Stimulated activated CD4-positive, alpha-beta T cell treated with anti-CD3 and anti-CD28 coated beads, Interleukin-2, amount 100 ng/mL, for 4 hours (primary cell): Measurements from ENCODE around the gene PAK1.
"Not testable (repeated sequence)": the region's sequence is repeated elsewhere in the genome, so short reads cannot be mapped to it uniquely, and the experiment has no call there.

Experiments
- DNase-seq: peaks from one replicate; pipeline ENCODE4 v3.0.0-alpha.2; 2020; ENCODE audit warnings: low read depth

PAK1 gene

DNA sequence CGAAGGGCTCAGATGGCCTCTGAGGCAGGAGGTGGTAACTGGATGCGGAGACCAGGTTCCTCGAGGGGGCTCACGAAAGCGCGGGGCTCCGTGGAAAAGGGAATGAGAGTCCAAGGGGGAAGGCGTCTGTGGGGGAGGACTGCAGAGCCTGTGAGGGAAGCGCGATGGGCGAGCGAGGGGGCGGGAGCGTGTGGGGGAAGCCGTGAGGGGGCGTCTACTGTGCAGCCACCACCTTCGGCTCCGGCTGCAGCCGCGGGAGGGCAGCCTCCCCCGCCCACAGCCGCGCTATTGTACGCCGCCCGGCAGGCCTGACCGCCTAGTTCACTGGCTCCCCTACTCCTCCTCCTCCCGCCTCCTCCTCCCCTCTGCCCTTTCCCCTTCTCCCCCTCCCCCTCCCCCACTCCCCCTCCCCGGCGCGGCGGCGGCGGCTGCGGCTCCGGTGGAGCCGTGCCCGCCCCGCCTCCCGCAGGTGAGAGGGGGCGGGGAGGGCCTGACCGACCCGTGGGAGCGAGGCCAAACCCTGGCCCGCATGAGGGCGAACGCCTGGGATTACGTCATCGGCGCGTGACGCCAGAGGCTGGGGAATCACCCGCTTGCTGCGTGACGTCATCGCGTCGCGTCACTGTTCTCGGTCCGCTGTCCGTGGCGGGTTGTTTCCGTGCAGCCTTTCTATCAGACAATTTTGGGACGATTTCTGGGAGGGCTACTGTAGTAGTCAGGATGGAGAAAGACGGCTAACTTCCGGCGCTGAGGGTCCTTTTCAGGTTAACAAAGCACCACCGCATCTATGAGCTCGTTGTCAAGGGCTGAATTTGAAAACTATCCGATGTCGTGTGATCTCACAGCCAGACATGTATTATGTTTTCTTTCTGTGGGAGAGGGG lies at the start of gene PAK1:
PAK1 (minus strand) TSS at position 294 of the 883 bp plus-strand sequence. CDS start 81,574 bp downstream, outside the sequence.
- DNase-seq: peak; percentile 87

DNA sequence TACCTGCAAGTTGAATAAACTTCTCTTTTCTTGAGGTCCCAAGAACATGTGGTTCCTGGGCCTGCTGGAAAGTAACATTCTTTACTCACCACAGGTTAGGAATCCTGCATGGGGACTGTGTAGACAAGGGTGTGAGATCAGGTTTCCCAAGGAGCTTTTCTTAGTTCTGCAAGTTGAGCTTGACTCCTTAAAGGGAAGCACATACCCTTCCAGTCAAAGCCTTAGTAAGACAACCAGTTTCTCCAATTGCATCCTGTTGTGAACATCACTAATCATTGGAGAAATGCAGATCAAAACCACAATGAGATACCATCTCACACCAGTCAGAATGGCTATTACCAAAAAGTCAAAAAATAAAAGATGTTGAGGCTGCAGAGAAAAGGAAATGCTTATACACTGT lies 48.3 kb upstream of the PAK1 start:
- DNase-seq: no peak

DNA sequence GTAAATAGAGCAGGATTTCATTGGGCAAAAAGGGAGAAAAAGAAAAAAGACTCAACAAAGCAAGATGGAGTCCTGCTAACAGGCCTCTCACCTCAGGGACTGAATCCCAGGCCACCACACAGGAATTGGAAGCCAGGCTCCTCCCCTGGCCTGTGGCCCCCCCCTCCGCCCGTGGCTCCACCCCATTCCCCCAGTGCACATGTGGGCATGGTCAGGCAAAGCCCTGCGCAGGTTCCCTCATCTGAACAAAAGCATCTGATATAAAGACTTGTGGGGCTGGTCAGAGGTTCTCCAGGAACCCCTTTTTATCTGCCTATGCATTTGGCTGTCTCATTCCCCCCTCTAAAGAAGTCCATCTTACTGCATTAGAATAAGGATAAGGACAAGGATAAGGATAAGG lies 46.0 kb upstream of the PAK1 start:
- no peak for DNase-seq

DNA sequence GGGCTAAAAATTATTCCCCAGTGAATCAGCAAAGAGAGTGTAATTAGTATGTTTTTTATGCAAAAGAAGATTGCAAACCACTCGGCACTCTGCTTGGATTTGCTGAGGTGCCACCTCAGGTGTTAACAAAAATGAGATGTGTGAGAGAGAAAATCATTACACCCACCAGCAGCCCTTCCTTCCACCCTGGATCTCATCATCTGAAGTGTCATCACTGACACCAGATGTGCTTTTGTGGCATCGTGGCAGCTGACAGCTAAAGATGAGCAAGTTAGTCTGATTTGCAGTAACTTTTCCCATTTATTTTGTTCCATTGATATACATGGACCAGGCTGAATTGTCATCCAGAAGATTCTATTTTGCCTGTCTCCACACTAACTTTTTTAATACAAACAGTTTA lies 44.6 kb upstream of the PAK1 start:
- DNase-seq: no peak

DNA sequence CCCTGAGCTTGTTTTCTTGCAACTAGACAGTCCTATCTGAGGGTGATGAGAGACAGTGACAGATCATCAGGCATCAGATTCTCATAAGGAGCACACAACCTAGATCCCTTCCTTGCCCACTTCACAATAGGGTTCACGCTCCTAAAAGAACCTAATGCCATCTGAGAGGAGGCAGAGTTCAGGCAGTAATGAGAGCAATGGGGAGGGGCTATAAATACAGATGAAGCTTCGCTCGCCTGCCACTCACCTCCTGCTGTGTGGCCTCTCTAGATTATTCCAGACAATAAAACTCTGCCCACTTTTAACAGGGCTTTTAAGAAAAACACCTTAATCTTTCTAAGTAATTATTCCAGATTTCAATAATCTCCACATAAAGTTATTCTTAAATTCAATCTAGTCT lies 43.9 kb upstream of the PAK1 start:
- no peak for DNase-seq

DNA sequence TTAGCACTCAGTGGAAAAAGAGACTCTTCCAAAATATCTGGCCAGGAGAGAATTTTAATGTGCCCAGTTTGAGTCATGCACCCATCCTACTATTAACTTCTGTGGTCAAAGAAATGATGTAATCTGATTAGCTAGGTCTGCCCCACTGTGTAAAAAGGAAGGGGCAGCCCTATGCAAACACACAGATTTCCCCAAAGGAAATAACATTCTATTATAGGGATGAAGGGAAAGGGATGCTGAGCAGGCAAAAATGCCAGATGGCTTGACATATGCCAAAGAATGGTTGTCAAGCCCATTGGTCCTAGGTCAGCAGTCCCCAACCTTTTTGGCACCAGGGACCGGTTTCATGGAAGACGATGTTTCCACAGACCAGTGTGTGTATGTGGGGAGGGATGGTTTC lies 43.3 kb upstream of the PAK1 start:
- DNase-seq: no peak

DNA sequence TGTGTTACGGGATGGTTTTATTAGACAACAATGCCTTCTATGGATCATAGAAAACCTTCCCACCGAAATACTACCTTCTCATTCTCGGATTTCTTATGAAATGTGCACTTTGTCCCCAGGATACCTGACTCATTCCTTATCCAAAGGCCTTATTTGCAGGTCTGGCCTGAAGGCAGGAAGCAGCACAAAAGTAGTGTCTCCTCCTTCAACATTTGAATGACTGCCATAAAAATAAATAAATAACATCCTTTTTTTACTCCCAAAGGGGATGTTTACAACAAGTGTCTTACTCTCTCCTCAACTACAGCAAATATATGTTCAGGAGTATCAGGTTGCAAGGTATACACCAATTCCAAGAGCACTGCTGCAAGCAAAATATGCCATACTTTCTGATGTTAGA lies 41.6 kb upstream of the PAK1 start:
- DNase-seq: no peak

DNA sequence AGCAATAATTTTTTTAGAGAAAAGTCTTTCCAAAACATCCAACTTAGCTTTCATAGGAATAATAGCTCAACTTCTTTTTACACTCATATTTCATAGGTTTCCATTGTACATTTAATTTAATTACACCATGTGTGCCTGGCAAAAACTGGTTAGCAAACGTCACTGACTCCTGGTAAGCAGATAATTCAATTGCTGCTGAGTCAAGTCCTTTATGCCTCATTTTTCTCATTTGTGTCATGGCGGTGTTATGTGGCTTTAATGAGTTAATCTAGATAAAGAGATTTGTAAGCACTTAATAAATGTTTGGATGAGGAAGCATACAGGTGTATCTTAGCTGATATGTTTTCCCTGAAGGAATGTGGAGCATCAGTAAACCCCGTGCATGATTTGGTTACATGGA lies 41.2 kb upstream of the PAK1 start:
- DNase-seq: no peak

DNA sequence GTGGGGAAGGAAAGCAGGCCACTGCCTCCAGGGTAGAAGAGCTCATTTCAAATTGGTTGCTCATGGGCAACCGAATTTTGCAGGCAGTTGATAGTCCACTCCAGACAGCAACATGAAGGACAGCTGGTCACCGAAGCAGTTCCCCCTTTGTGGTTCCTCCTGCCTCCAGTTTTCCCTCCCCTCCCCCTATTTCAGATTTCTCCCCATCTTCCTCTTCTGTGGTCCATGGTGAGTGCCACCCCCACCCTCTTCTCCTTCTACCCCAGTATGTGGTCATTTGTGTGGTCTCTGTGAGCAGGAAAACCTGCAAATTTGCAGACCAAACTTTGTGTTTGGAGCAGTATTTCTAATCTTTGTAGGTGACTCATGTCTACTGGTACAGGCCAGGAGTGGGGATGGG lies 38.2 kb upstream of the PAK1 start:
- DNase-seq: no peak

DNA sequence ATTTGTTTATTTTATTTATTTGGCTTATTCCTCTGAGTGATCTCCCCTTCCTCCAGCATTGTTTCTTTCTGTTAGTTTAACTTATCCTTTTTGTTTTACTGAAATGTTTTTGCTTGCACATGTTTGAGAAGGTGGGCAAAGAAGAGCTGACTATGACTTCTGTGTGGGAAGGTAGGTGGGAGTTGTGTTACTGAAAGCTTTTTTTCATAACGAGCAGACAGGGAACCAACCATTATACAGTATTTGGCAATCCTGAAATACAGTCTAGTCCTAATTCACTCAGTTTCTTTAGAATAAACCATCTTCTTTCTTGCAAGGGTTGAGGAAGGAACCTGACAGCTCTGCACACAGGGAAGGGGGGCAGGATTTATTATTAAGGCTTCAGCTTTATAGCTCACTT lies 37.0 kb upstream of the PAK1 start:
- DNase-seq: no peak

DNA sequence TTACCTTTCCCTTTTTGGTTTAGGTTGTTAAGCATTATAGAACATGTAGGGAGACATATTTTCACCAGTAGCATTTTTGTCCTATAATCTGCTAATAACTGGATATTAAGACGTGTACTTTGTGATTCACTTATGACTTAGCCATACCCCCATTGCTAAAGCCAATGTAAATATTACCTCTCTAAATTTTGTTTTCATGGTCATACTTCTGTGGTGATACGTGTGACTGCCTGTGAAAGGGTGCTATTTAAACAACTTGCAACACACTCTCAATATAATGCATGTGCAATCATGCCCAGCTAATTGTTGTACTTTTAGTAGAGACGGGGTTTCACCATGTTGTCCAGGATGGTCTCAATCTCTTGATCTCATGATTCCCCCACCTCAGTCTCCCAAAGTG lies 36.2 kb upstream of the PAK1 start:
- no peak for DNase-seq

DNA sequence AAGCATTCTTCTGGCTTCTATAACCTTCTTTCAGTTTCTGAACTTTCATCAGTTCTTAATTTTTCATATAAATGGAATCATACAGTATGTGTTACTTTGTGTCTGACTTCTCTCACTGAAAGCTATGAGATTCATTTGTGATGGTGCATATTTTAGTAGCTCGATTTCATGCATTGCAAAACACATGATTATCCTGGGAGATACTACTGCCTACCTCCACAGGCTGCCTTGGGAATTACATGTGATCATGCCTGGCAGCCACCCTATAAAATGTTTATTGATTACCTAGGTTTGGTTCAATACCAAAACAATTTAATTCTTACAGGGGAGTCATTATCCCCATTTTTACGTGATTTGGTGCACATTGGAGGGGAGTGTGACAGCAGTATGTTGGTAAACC lies 34.1 kb upstream of the PAK1 start:
- no peak for DNase-seq

DNA sequence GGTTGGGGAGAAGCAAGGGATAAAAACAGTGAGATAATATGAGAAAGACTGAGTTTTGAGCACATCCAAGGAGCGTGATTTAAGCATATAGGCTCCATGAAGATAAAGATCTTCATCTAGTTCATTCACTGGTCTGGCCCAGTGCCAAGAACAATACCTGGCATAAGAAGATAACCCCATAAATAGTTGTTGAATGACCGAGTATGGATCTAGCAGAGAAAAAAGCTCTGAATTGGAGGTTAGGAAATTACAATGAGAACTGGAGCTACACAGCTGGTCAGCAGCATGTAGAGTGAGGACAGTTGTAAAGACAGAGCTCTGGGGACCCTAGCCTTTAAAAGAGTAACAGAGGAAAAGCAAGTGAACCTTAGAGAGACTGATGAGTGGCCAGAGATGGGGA lies 33.0 kb upstream of the PAK1 start:
- no peak for DNase-seq

DNA sequence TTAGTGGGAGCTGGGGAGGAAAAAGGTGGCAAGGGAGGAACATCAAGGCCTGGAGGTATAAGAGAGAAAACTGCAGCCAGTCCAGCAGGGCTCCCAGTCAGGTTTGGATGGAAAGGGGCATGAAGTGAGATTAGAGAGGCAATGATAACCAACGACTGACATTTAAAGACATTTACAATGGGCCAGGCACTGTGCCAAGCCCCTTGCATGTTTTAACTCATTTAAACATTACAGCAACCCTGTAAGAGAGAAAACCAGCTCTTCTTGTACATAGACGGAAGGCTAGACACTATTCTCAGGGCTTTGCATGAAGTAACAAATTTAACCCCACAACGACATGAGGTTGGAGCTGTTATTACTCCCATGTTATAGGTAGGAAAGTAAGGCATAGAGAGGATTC lies 32.1 kb upstream of the PAK1 start:
- DNase-seq: no peak

DNA sequence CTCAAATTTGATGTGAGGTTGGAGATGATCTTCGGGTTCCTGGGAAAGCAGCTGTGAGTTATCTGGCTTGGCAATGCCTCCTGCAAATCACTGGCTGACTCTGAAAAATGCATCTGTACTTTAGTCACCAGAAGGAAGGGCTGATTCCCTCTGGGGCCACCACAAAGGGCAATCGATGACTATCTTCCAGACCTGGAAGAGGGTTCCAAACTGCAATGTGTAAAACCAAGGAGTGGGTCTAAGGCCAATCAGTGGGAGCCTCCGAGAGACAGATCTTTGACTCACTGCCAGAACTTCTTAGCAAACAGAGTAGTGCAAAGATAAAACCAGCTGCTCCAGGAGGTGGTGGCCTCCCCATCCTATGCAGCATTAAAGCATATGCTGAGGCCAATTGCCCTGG lies 29.1 kb upstream of the PAK1 start:
- no peak for DNase-seq

DNA sequence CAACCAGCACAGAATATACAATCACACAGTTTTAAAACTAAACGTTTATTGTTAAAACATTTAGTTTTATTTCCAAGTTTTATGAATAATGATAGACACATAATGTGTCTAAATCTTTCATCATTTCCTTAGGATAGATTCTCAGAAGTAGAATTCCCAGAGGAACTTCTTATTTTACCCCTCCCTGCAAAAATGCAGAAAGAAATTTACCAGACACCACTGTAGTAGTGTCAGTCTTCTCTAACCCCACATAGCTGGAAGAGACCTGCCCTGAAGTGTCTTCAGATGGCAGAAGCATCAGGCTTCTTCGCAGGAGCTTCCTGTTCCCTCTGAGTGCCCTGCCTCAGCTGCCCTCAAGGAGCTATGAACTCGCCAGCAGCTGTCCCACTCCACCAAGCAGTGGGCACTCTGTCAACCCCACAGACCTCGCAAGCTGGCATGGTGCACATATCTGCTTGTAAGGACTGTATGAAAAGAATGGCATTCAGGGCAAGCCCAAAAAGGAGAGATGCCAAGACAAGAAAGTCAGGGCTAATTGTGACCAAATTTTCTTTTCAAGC lies 28.5 kb upstream of the PAK1 start:
- no peak for DNase-seq

DNA sequence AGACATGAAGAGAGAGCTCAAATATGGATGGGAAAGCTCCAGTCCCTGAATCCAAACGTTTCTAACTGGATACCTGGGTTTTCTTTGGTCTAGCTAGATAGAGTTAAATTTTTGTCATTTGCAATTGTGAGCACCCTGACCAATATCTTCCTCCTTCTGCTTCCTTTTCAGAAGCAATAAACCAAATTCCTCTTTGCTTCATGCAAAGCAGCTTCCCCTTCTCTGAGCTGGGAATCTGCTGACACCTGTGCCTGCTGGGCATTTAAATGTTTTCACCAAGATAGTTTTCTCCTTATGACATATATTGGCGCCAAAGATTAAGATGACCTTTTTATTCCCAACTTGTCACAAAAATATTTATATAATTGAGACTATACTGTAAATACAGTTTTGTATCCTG lies 27.9 kb upstream of the PAK1 start:
- no peak for DNase-seq

DNA sequence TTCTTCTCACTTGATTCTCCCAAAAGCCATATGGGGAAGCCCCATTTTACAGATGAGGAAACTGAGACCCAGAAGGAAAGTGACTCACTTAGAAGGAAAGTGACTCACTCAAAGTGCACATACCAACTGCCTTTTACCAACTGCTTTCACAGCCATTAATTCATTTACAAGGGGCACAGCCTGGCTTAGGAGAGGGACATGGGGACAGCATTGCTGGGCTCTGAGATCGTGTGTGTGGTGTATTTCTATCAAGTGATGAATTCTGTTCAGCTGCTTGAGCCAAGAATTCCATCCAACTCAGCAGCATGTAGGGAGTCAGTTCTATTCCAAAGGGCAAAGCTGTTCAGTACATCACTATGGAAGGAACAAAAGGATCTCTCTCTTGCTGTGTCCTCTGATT lies 23.5 kb upstream of the PAK1 start:
- DNase-seq: no peak

DNA sequence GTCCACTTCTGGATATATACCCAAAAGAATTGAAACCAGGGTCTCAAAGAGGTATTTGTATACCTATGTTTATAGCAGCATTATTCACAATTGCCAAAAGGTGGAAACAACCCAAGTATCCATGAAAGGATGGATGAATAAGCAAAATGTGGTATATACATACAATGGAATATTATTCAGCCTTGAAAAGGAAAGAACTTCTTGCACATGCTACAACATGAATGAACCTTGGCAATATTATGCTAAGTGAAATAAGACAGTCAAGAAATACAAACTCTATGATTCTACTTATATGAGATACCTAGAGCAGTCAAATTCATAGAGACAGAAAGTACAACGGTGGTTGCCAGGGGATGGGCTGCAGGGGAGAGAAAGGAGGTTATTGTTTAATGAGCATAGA lies 21.6 kb upstream of the PAK1 start:
- DNase-seq: no peak

DNA sequence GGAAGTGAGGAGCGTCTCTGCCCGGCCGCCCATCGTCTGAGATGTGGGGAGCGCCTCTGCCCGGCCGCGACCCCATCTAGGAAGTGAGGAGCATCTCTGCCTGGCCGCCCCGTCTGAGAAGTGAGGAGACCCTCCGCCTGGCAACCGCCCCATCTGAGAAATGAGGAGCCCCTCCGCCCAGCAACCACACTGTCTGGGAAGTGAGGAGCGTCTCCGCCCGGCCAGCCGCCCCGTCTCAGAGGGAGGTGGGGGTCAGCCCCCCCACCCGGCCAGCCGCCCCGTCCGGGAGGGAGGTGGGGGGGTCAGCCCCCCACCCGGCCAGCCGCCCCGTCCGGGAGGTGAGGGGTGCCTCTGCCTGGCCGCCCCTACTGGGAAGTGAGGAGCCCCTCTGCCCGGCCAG lies 16.1 kb upstream of the PAK1 start:
- not testable (repeated sequence) for DNase-seq

DNA sequence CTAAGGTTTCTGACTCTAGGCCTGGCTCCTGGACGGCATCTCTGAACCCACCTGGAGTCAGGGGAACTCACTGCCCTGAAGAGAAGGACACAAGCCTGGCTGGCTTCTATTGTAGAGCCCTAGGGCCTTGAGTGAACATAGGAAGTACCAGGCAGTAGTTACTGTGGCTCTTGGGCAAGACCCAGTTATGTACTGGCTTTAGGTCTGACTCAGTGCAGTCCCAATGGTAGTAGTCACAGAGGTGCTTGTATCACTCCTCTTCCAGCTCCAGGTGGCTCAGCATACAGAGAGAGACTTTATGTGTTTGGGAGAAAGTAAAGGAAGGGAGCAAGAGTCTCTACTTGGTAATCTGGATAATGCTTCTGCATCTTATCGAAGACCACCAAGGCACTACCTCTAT lies 13.9 kb upstream of the PAK1 start:
- no peak for DNase-seq

DNA sequence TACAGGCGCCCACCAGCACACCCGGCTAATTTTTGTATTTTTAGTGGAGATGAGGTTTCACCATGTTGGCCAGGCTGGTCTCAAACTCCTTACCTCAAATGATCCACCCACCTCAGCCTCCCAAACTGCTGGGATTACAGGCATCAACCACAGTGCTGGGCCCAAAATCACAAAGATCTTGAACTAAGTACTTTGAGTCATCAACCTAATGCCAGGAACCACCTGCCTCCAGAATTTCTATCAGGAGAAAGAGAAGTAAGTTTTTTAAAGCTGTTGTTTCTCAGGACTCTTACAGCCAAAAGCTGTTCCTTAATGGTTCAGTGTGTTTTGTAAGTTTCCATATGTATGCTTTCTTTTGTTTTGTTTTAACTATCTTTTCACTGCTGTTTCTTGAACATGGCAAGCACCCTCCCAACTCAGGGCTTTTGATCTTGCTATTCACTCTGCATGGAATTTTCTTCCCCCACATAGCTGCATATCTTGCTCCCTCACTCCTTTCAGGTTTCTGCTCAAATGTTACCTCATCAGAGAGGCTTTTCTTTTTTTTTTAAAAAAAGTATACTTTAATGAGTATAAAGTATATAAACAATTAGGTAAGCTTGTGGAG lies 6.0 kb upstream of the PAK1 start:
- DNase-seq: no peak

DNA sequence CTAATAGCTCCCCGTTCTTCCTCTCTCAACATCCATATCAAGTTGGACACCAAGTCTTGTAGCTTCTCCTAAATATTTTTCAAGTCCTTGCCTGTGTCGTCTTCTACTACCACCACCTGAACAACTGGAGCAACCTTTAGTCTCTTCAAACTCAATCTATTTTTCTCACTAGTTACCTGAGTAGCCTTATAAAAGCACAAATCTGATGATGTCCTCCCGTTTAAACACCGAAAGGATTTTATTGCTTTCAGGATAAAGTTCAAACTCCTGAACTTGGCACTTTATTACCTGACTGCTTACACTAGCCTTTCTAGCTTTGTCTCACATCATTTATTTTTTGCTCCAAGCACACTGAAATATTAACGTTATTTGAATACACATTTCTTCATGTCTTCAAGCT lies 1.3 kb upstream of the PAK1 start:
- no peak for DNase-seq

DNA sequence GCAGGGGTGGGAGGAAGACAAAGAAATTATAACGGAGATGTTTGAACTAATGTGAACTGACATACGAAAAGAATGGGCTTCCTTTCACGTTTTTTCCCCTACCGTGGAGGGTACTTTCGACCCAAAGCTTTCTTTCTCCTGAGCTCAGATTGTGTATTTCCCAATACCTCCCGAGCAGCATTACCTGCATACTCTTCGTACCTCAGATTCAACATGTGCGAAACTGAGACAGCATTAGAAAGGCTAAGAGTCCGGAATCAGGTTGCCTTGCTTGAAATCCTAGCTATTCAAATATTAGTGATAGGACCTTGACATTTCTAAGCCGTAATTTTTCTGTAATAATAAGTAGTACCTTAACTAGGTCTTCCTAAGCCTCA lies 778 bp upstream of the PAK1 start:
- no peak for DNase-seq
